Calu3 (cell line): ENCODE data around the gene FRAS1. TPM values are rescaled to one million over a fixed set of nuclear protein-coding genes. Genes with fewer than 3 reads are reported as not detected.

ENCODE experiments used
- BruUV-seq: library from RNA; stranded (reverse); fragments of 400-500 nt; replicated peaks from 2 replicates; lab custom pipeline; 2021; lab: Mats Ljungman, UMichigan
- CTCF ChIA-PET: fragments of 300-600 bp; sonication (Branson Sonifier 250); formaldehyde crosslinking; loops from one replicate; lab custom pipeline; 2022; ENCODE audit warnings: antibody characterized with exemption; lab: Charles Lee
- DNase-seq: peaks from one replicate; pipeline ENCODE4 v3.0.0; 2022
- H3K27ac Mint-ChIP-seq: one replicate; pipeline ENCODE4 v1.8.0; 2022; ENCODE audit warnings: mixed read lengths; ENCODE audit not compliant: unreplicated experiment
- H3K27me3 Mint-ChIP-seq: one replicate; pipeline ENCODE4 v1.8.0; 2022; ENCODE audit warnings: mixed read lengths; ENCODE audit not compliant: unreplicated experiment
- H3K36me3 Mint-ChIP-seq: one replicate; pipeline ENCODE4 v1.8.0; 2022; ENCODE audit warnings: mild to moderate bottlenecking, moderate library complexity, mixed read lengths; ENCODE audit not compliant: insufficient read depth, unreplicated experiment
- H3K4me1 Mint-ChIP-seq: one replicate; pipeline ENCODE4 v1.8.0; 2022; ENCODE audit warnings: mild to moderate bottlenecking, low read depth, mixed read lengths; ENCODE audit not compliant: unreplicated experiment
- H3K4me3 Mint-ChIP-seq: one replicate; pipeline ENCODE4 v1.8.0; 2022; ENCODE audit warnings: mild to moderate bottlenecking, low read depth, moderate library complexity, mixed read lengths; ENCODE audit not compliant: unreplicated experiment
- H3K9me3 Mint-ChIP-seq: one replicate; pipeline ENCODE4 v1.8.0; 2022; ENCODE audit warnings: low read depth, mixed read lengths; ENCODE audit not compliant: unreplicated experiment
- CTCF ChIP-seq: fragments of 200-600 bp; IDR thresholded peaks from one replicate; pipeline ENCODE4 v1.8.0; 2022; ENCODE audit warnings: antibody characterized with exemption; ENCODE audit not compliant: unreplicated experiment
- intact Hi-C: fragments of 100-400 bp; cut with micrococcal nuclease; formaldehyde crosslinking; loops from one replicate; pipeline ENCODE4 v1.10.0; 2022; ENCODE audit not compliant: unreplicated experiment
- total RNA-seq: library from RNA; stranded (reverse); gene quantifications from 2 replicates; pipeline ENCODE4 v1.2.3, GENCODE V29; 2022

FRAS1 gene
- total RNA-seq, 1 experiment from 2014 or later = 29.4 TPM

- Mint-ChIP-seq H3K9me3 (no peaks in the 10 kb centered on the region), H3K36me3 (peaks cover 4% of the 10 kb centered on the region), H3K27me3 (no peaks in the 10 kb centered on the region), H3K27ac (no peak overlapping the region), H3K4me1 (no peaks in the 10 kb centered on the region), H3K4me3 (no peak overlapping the region)
- BruUV-seq = no TSS peak
- TF ChIP-seq CTCF = no peak
- intact Hi-C loops = no loop called here
- CTCF ChIA-PET = no interaction called here
- no peak for DNase-seq
Observed at GRCh38 chr4:78345237-78345636, 288.1 kb downstream of the FRAS1 start.

GRCh38 chr4:78346222-78346621 is 289.1 kb downstream of the FRAS1 start:
- Mint-ChIP-seq H3K4me3 (no peak overlapping the region), H3K36me3 (peaks cover 4% of the 10 kb centered on the region), H3K4me1 (no peaks in the 10 kb centered on the region), H3K27ac (no peak overlapping the region), H3K27me3 (no peaks in the 10 kb centered on the region), H3K9me3 (no peaks in the 10 kb centered on the region)
- DNase-seq = no peak
- intact Hi-C loops = no loop called here
- no peak for TF ChIP-seq CTCF
- BruUV-seq = no TSS peak
- CTCF ChIA-PET = no interaction called here

- no peaks in the 10 kb centered on the region for H3K27me3 Mint-ChIP-seq
- peaks cover 4% of the 10 kb centered on the region for H3K36me3 Mint-ChIP-seq
- no TSS peak for BruUV-seq
- H3K4me3 Mint-ChIP-seq = no peak overlapping the region
- intact Hi-C loops = no loop called here
- no peak for DNase-seq
- H3K9me3 Mint-ChIP-seq = no peaks in the 10 kb centered on the region
- TF ChIP-seq CTCF = no peak
- H3K27ac Mint-ChIP-seq = no peak overlapping the region
- CTCF ChIA-PET = no interaction called here
- H3K4me1 Mint-ChIP-seq = no peaks in the 10 kb centered on the region
Observed at GRCh38 chr4:78347527-78347926, 290.4 kb downstream of the FRAS1 start.

GRCh38 chr4:78353921-78354320 is 296.8 kb downstream of the FRAS1 start:
- CTCF ChIA-PET = interaction anchor here (0.8 kb wide), 1 partner anchor 295 kb away, joined by 3 read pairs; no protein-coding TSS in a partner anchor
- Mint-ChIP-seq H3K36me3 (no peaks in the 10 kb centered on the region), H3K27me3 (no peaks in the 10 kb centered on the region), H3K4me1 (no peaks in the 10 kb centered on the region), H3K9me3 (no peaks in the 10 kb centered on the region), H3K27ac (no peak overlapping the region), H3K4me3 (no peak overlapping the region)
- BruUV-seq = no TSS peak
- TF ChIP-seq CTCF = no peak
- intact Hi-C loops = no loop called here
- no peak for DNase-seq
